Right lobe of liver (tissue), 4 donors: ENCODE measurements around the gene NT5E.

Experiments
- POLR2A ChIP-seq: fragments of 450-650 bp; IDR thresholded peaks from one replicate; pipeline ENCODE4 v1.6.1; 2017; ENCODE audit warnings: antibody characterized with exemption, mild to moderate bottlenecking
- TF ChIP-seq, protein P1 (sequence below), 4 donors: fragments of 200-600 bp in 3 of 4; fragments of 450-650 bp in 1 of 4; IDR thresholded peaks; one replicate each; pipeline versions ENCODE4 v1.5.1 to v1.8.0; 2016 to 2022; ENCODE audit warnings: antibody characterized with exemption in 4 of 4, mild to moderate bottlenecking in 2 of 4
- donor health status: DM: no; HTN: no; CAD: no.
- donor health status: DM: no; HTN: no; CAD: no.
- donor health status: DM: no; HTN: yes; CAD: no.

DNA sequence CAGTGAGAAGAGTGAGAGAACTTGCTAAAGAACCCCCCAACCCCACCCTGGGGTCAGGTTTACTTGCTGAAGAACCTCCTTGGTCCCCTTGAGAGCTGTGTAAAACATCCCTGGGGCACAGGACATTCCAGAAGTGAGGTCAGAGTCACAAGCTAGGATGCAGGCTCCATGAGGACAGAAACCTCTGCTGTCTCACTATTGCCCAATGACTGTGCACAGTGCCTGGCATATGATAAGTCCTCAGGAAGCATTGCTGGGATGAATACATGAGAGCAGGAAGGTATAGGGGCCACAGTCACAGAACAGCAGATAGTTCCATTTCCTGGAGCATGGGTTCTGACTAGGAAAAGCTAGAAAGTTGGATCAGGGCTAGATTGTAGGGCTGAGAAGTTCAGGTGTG, 18.4 kb downstream of the NT5E start:
- TF ChIP-seq, protein P1, sequence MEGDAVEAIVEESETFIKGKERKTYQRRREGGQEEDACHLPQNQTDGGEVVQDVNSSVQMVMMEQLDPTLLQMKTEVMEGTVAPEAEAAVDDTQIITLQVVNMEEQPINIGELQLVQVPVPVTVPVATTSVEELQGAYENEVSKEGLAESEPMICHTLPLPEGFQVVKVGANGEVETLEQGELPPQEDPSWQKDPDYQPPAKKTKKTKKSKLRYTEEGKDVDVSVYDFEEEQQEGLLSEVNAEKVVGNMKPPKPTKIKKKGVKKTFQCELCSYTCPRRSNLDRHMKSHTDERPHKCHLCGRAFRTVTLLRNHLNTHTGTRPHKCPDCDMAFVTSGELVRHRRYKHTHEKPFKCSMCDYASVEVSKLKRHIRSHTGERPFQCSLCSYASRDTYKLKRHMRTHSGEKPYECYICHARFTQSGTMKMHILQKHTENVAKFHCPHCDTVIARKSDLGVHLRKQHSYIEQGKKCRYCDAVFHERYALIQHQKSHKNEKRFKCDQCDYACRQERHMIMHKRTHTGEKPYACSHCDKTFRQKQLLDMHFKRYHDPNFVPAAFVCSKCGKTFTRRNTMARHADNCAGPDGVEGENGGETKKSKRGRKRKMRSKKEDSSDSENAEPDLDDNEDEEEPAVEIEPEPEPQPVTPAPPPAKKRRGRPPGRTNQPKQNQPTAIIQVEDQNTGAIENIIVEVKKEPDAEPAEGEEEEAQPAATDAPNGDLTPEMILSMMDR (IDR thresholded peaks at IDR 0.05), result no peak
- no peak for TF ChIP-seq POLR2A
